ENCODE results near the gene MEGF9.
A peak's percentile ranks its signal among the peaks of the same experiment; 100 is the strongest.

MEGF9 gene

DNA sequence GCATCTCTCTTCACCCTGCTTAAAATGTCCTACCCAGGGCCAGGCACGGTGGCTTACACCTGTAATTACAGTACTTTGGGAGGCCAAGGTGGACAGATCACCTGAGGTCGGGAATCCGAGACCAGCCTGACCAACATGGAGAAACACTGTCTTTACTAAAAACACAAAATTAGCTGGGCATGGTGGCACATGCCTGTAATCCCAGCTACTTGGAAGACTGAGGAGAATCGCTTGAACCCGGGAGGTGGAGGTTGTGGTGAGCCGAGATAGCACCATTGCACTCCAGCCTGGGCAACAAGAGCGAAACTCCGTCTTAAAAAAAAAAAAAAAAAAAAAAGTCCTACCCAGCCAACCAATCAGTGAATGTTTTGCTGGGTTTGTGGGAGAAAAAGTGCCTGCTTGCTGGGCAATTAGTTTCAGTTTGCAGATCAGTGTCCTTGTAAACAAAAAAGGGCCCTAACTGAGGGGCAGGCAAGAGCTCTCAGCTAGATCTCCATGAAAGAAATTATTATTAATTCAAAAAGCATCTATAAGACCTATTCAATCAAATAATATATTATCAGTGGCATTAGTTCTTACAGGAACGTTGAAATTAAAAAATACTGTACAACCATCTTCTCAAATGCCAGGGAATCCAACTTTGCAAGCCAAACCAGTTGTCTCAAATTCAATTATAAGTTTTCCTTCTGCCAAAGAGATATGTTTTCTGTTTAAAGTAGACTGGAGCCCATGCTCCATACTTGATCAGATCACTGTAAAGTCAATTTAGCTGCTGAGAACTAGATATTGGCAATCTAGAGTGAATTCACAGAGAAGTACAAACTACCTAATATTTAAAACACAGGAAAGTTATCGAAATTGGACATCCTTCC lies 3.9 kb downstream of the MEGF9 start:
- peak; percentile 59 for DNase-seq (ENCODE audit: low read depth, low spot score)

GRCh38 chr9:120708526-120709224 lies 5.6 kb downstream of the MEGF9 start:
- peak; percentile 53 for DNase-seq (ENCODE audit: low read depth, low spot score)
- TF ChIP-seq, protein P1, sequence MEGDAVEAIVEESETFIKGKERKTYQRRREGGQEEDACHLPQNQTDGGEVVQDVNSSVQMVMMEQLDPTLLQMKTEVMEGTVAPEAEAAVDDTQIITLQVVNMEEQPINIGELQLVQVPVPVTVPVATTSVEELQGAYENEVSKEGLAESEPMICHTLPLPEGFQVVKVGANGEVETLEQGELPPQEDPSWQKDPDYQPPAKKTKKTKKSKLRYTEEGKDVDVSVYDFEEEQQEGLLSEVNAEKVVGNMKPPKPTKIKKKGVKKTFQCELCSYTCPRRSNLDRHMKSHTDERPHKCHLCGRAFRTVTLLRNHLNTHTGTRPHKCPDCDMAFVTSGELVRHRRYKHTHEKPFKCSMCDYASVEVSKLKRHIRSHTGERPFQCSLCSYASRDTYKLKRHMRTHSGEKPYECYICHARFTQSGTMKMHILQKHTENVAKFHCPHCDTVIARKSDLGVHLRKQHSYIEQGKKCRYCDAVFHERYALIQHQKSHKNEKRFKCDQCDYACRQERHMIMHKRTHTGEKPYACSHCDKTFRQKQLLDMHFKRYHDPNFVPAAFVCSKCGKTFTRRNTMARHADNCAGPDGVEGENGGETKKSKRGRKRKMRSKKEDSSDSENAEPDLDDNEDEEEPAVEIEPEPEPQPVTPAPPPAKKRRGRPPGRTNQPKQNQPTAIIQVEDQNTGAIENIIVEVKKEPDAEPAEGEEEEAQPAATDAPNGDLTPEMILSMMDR (IDR thresholded peaks at IDR 0.05; ENCODE audit: low read depth, low read length), result no peak
- no peak overlapping the region for H3K4me3 ChIP-seq (ENCODE audit: low read depth, low read length)

More for the DNA sequence above, 3.9 kb downstream of the MEGF9 start:
- in situ Hi-C loops (cut with HindIII; ENCODE audit: low sequenced_read_pairs), result no loop called here
- peak overlapping the region; percentile 6 for H3K4me3 ChIP-seq (ENCODE audit: low read depth, low read length)
- TF ChIP-seq, protein P1 (IDR thresholded peaks at IDR 0.05; ENCODE audit: low read depth, low read length), result no peak

GRCh38 chr9:120707170-120707569 lies 7.1 kb downstream of the MEGF9 start:
- DNase-seq (ENCODE audit: low read depth, low spot score), result no peak
- in situ Hi-C loops (cut with HindIII; ENCODE audit: low sequenced_read_pairs), result no loop called here
- TF ChIP-seq, protein P1 (IDR thresholded peaks at IDR 0.05; ENCODE audit: low read depth, low read length), result no peak
- H3K4me3 ChIP-seq (ENCODE audit: low read depth, low read length), result no peak overlapping the region

More at GRCh38 chr9:120708526-120709224, 5.6 kb downstream of the MEGF9 start:
- in situ Hi-C loops (cut with HindIII; ENCODE audit: low sequenced_read_pairs), result no loop called here

- H3K4me3 ChIP-seq (ENCODE audit: low read depth, low read length), result no peak overlapping the region
- TF ChIP-seq, protein P1 (IDR thresholded peaks at IDR 0.05; ENCODE audit: low read depth, low read length), result no peak
- in situ Hi-C loops (cut with HindIII; ENCODE audit: low sequenced_read_pairs), result no loop called here
- no peak for DNase-seq (ENCODE audit: low read depth, low spot score)
Measured at GRCh38 chr9:120705174-120705573, 9.1 kb downstream of the MEGF9 start.

- no peak for DNase-seq (ENCODE audit: low read depth, low spot score)
- in situ Hi-C loops (cut with HindIII; ENCODE audit: low sequenced_read_pairs), result no loop called here
- TF ChIP-seq, protein P1 (IDR thresholded peaks at IDR 0.05; ENCODE audit: low read depth, low read length), result no peak
- H3K4me3 ChIP-seq (ENCODE audit: low read depth, low read length), result no peak overlapping the region
Measured at GRCh38 chr9:120702075-120702474, 12.2 kb downstream of the MEGF9 start.

GRCh38 chr9:120701248-120701647 lies 13.0 kb downstream of the MEGF9 start:
- TF ChIP-seq, protein P1 (IDR thresholded peaks at IDR 0.05; ENCODE audit: low read depth, low read length), result no peak
- DNase-seq (ENCODE audit: low read depth, low spot score), result no peak
- H3K4me3 ChIP-seq (ENCODE audit: low read depth, low read length), result no peak overlapping the region
- in situ Hi-C loops (cut with HindIII; ENCODE audit: low sequenced_read_pairs), result no loop called here
